GM23338 (cell line): ENCODE results near the gene ASB15. TPM values are rescaled to one million over a fixed set of nuclear protein-coding genes. Genes with fewer than 3 reads are reported as not detected.

Experiments used
- ATAC-seq: fragments of 200-7000 bp; cut with Tn5 transposase; 3 replicates; pipeline ENCODE4 v1.9.1; 2020
- DNase-seq: peaks from one replicate; pipeline ENCODE4 v3.0.0-alpha.2; 2015; ENCODE audit warnings: low spot score
- H2AFZ ChIP-seq: fragments of 200-600 bp; sonication (generic); 2 replicates; pipeline ENCODE4 v1.8.0; 2016; ENCODE audit warnings: antibody characterized with exemption, mild to moderate bottlenecking, moderate library complexity
- H3F3A ChIP-seq: fragments of 200-600 bp; sonication (generic); replicated peaks from 2 replicates; pipeline ENCODE4 v1.8.0; 2017; ENCODE audit warnings: antibody characterized with exemption, mixed run types, low read depth
- H3K27ac ChIP-seq: fragments of 200-600 bp; sonication (generic); 2 replicates; pipeline ENCODE4 v1.6.1; 2016; ENCODE audit warnings: low read depth
- H3K27me3 ChIP-seq: fragments of 200-600 bp; sonication (generic); 2 replicates; pipeline ENCODE4 v1.8.0; 2016; ENCODE audit warnings: mild to moderate bottlenecking, mixed run types, moderate library complexity; ENCODE audit not compliant: insufficient read depth
- H3K36me3 ChIP-seq: fragments of 200-600 bp; sonication (generic); 2 replicates; pipeline ENCODE4 v1.8.0; 2016; ENCODE audit warnings: mild to moderate bottlenecking; ENCODE audit not compliant: insufficient read depth
- H3K4me1 ChIP-seq: fragments of 200-600 bp; sonication (generic); 2 replicates; pipeline ENCODE4 v1.8.0; 2016; ENCODE audit warnings: mild to moderate bottlenecking, moderate library complexity; ENCODE audit not compliant: insufficient read depth
- H3K4me2 ChIP-seq: fragments of 200-600 bp; sonication (generic); 2 replicates; pipeline ENCODE4 v1.7.1; 2017; ENCODE audit warnings: mixed run types
- H3K4me3 ChIP-seq: fragments of 200-600 bp; sonication (generic); 2 replicates; pipeline ENCODE4 v1.6.1; 2016; ENCODE audit warnings: mixed run types
- H3K79me2 ChIP-seq: fragments of 200-600 bp; sonication (generic); replicated peaks from 2 replicates; pipeline ENCODE4 v1.8.0; 2017; ENCODE audit warnings: mild to moderate bottlenecking; ENCODE audit not compliant: insufficient read depth
- H3K9me2 ChIP-seq: fragments of 200-600 bp; sonication (generic); 2 replicates; pipeline ENCODE4 v1.8.0; 2017; ENCODE audit not compliant: insufficient read depth
- H4K20me1 ChIP-seq: fragments of 200-600 bp; sonication (generic); replicated peaks from 2 replicates; pipeline ENCODE4 v1.8.0; 2017; ENCODE audit warnings: mild to moderate bottlenecking; ENCODE audit not compliant: insufficient read depth
- H3K27ac Mint-ChIP-seq: 2 replicates; pipeline ENCODE4 v1.8.0; 2020; ENCODE audit warnings: inconsistent platforms, mild to moderate bottlenecking, moderate library complexity, mixed read lengths
- H3K27me3 Mint-ChIP-seq: 3 replicates; pipeline ENCODE4 v1.8.0; 2022; ENCODE audit warnings: low read depth, mild to moderate bottlenecking, moderate library complexity, mixed read lengths, inconsistent platforms; ENCODE audit not compliant: insufficient read depth, poor library complexity
- H3K36me3 Mint-ChIP-seq: 3 replicates; pipeline ENCODE4 v1.8.0; 2021; ENCODE audit warnings: low read depth, mild to moderate bottlenecking, inconsistent platforms, moderate library complexity, mixed read lengths
- H3K4me1 Mint-ChIP-seq: 3 replicates; pipeline ENCODE4 v1.8.0; 2020; ENCODE audit warnings: mild to moderate bottlenecking, inconsistent platforms, mixed read lengths
- H3K4me3 Mint-ChIP-seq: 3 replicates; pipeline ENCODE4 v1.8.0; 2021; ENCODE audit warnings: moderate library complexity, mild to moderate bottlenecking, inconsistent platforms, mixed read lengths
- H3K9me3 Mint-ChIP-seq: 3 replicates; pipeline ENCODE4 v1.8.0; 2020; ENCODE audit warnings: moderate library complexity, mild to moderate bottlenecking, inconsistent platforms, mixed read lengths
- CREB1 ChIP-seq: fragments of 250-450 bp; sonication (Bioruptor Pico); IDR thresholded peaks from 2 replicates; pipeline ENCODE4 v1.5.0; 2020; ENCODE audit warnings: low read depth, mild to moderate bottlenecking, moderate library complexity
- EZH2 ChIP-seq: fragments of 200-600 bp; sonication (generic); IDR thresholded peaks from one replicate; pipeline ENCODE4 v1.8.0; 2017; ENCODE audit warnings: antibody characterized with exemption, mild to moderate bottlenecking, low read depth; ENCODE audit not compliant: unreplicated experiment
- ZNF114 ChIP-seq: fragments of 250-450 bp; sonication (Bioruptor Pico); IDR thresholded peaks from 2 replicates; pipeline ENCODE4 v1.5.0; 2020; ENCODE audit warnings: mild to moderate bottlenecking, moderate library complexity
- ZNF331 ChIP-seq: fragments of 250-450 bp; sonication (Bioruptor Pico); IDR thresholded peaks from 2 replicates; pipeline ENCODE4 v1.5.0; 2020; ENCODE audit warnings: low read depth, mild to moderate bottlenecking, moderate library complexity
- polyA plus RNA-seq: library from polyadenylated mRNA; unstranded; fragments of >200 nt; fragmentation: Nextera tagmentation; extraction: Ambion mirVana; gene quantifications from 2 replicates; pipeline ENCODE4 v1.2.1, GENCODE V29; 2016
- total RNA-seq: library from RNA; depleted of rRNA; stranded (reverse); fragments of >200 nt; shearing (Covaris generic); gene quantifications from 2 replicates; pipeline ENCODE4 v1.2.3, GENCODE V29; 2014
- TF ChIP-seq, protein P1 (sequence below), 2 experiments: fragments of 200-600 bp in 1 of 2; sonication (generic) in 1 of 2; conservative IDR thresholded peaks; 2 replicates each; pipeline versions ENCODE4 v1.5.1 to v1.6.1; 2016 to 2017; ENCODE audit warnings: antibody characterized with exemption in 2 of 2, low read depth in 2 of 2, mild to moderate bottlenecking in 2 of 2, moderate library complexity in 1 of 2

The ASB15 gene
- total and polyA plus RNA-seq, 2 experiments from 2014 or later: not detected

DNA sequence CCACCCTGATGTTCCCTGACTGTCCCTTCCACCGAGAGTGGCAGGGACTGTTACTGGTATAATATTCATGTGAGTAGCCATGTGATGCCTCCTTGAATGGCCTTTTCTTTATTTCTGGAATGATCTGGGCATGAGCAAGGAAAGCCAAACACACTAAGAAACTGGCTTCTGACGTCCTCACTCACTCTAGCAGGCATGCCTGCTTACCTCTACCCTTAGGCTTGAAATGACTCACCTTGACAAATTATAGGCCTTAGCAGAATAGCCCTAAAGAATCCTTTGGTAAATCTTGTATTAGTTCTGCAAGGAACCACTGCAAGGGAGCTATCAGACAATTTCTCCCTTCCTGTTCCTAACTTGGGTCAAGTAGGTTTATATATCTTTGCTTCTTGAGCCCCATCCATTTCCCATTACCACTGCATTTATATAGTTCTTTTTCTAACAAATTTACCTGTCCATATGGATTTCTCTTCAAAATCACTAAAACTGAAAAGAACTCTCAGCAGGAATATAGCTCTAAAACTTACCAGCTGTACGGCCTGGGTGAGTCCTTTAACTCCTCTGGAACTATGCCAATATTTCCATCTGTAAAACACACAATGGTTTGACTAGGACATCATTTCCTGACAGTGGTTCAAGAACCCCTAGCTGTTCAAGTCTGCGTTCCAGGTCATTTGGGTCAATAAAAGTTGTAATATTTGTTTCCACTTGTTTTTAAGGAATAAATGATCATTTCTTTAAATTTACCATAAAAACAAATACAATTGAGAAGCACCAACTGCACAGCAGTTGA lies 31.0 kb upstream of the ASB15 start (continued):
- TF ChIP-seq, protein P1, sequence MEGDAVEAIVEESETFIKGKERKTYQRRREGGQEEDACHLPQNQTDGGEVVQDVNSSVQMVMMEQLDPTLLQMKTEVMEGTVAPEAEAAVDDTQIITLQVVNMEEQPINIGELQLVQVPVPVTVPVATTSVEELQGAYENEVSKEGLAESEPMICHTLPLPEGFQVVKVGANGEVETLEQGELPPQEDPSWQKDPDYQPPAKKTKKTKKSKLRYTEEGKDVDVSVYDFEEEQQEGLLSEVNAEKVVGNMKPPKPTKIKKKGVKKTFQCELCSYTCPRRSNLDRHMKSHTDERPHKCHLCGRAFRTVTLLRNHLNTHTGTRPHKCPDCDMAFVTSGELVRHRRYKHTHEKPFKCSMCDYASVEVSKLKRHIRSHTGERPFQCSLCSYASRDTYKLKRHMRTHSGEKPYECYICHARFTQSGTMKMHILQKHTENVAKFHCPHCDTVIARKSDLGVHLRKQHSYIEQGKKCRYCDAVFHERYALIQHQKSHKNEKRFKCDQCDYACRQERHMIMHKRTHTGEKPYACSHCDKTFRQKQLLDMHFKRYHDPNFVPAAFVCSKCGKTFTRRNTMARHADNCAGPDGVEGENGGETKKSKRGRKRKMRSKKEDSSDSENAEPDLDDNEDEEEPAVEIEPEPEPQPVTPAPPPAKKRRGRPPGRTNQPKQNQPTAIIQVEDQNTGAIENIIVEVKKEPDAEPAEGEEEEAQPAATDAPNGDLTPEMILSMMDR (conservative IDR thresholded peaks at IDR 0.05; ENCODE audit: low read depth in 2 of 2): no peak
- TF ChIP-seq EZH2: no peak
- TF ChIP-seq ZNF331 (CRISPR knock-in tag): no peak
- no peak for TF ChIP-seq CREB1 (CRISPR knock-in tag)

DNA sequence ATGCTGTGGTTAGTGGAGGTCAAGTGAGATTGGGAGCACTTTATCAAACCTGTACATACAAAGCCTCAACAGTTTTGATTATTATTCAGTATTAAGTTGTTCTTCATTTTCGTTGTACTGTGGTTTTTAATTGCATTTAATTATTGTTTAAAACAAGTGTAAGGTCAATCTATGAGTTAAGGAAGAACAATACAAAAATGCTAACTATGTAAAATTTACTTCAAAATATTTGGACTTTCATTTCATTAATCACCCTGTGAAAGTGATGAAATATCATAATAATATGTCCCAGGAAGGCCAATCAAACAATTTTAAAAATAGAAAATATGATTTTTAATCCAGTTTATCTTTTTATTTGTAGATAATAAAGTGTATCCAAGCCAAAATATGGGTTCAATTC lies 30.4 kb upstream of the ASB15 start:
- no peak overlapping the region for H2AFZ ChIP-seq
- no peaks in the 10 kb centered on the region for H3K9me2 ChIP-seq
- ATAC-seq (no peak), DNase-seq (no peak)
- H3K36me3 ChIP-seq: no peaks in the 10 kb centered on the region
- H3K27ac ChIP-seq: no peak overlapping the region
- no peaks in the 10 kb centered on the region for H3K27me3 ChIP-seq
- no peak for TF ChIP-seq ZNF114 (CRISPR knock-in tag)
- no peaks in the 10 kb centered on the region for H3K79me2 ChIP-seq
- no peak overlapping the region for H3K4me3 Mint-ChIP-seq
- H3K27me3 Mint-ChIP-seq: peaks cover 5% of the 10 kb centered on the region
- no peak overlapping the region for H3K4me2 ChIP-seq
- no peak overlapping the region for H3K4me3 ChIP-seq
- no peak overlapping the region for H3K27ac Mint-ChIP-seq
- no peaks in the 10 kb centered on the region for H3F3A ChIP-seq
- no peaks in the 10 kb centered on the region for H3K9me3 Mint-ChIP-seq
- peaks cover 29% of the 10 kb centered on the region for H3K4me1 Mint-ChIP-seq
- H4K20me1 ChIP-seq: no peaks in the 10 kb centered on the region
- H3K4me1 ChIP-seq: peaks cover 27% of the 10 kb centered on the region
- no peaks in the 10 kb centered on the region for H3K36me3 Mint-ChIP-seq

DNA sequence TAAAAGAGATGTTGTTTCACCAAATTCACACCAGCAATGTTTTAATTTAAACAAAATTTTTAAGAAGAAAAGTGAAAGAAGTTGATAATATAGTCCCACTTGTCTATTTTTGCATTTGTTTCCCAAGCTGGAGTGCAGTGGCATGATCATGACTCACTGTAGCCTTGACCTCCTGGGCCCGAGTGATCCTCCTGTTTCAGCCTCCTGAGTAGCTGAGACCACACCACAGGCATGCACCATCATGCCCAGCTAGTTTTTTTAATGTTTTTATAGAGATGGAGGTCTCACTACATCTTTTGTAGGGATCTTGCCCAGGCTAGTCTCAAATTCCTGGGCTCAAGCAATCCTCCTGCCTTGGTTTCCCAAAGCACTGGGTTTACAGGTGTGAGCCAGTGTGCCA lies 29.9 kb upstream of the ASB15 start:
- no peak overlapping the region for H3K27ac ChIP-seq
- H3K4me2 ChIP-seq: no peak overlapping the region
- no peaks in the 10 kb centered on the region for H3K27me3 ChIP-seq
- no peak for DNase-seq
- H3K4me3 ChIP-seq: no peak overlapping the region
- no peaks in the 10 kb centered on the region for H3K9me3 Mint-ChIP-seq
- peaks cover 34% of the 10 kb centered on the region for H3K4me1 Mint-ChIP-seq
- no peak overlapping the region for H3K4me3 Mint-ChIP-seq
- no peaks in the 10 kb centered on the region for H3F3A ChIP-seq
- H3K4me1 ChIP-seq: peaks cover 27% of the 10 kb centered on the region
- no peak overlapping the region for H3K27ac Mint-ChIP-seq
- H4K20me1 ChIP-seq: no peaks in the 10 kb centered on the region
- peaks cover 5% of the 10 kb centered on the region for H3K27me3 Mint-ChIP-seq
- TF ChIP-seq, protein P1 (conservative IDR thresholded peaks at IDR 0.05; ENCODE audit: low read depth in 2 of 2): no peak
- TF ChIP-seq ZNF114 (CRISPR knock-in tag) (no peak), CREB1 (CRISPR knock-in tag) (no peak)
- no peaks in the 10 kb centered on the region for H3K36me3 Mint-ChIP-seq
- H3K9me2 ChIP-seq: no peaks in the 10 kb centered on the region
- H2AFZ ChIP-seq: no peak overlapping the region
- H3K79me2 ChIP-seq: no peaks in the 10 kb centered on the region
- ATAC-seq: no peak
- no peaks in the 10 kb centered on the region for H3K36me3 ChIP-seq
